Heart right ventricle (tissue), 16 donors: ENCODE data around the gene GON7. TPM values are rescaled to one million over a fixed set of nuclear protein-coding genes. Genes with fewer than 3 reads are reported as not detected.
A peak's percentile ranks its signal among the peaks of the same experiment; 100 is the strongest.

Source experiments
- ATAC-seq, 8 donors: fragments of 200-7000 bp; cut with Tn5 transposase; one replicate each; pipeline ENCODE4 v1.9.1; 2020; ENCODE audit warnings: mild to moderate bottlenecking in 8 of 8, moderate library complexity in 8 of 8, moderate number of reproducible peaks in 1 of 8
- DNase-seq, 2 donors: peaks; one replicate each; pipeline ENCODE4 v3.0.0-alpha.2; 2020
- H3K27ac ChIP-seq, 10 donors: fragments of 200-600 bp; sonication (generic) in 2 of 10; one replicate each; pipeline versions ENCODE4 v1.5.0 to v1.8.0; 2020 to 2022; ENCODE audit warnings: mild to moderate bottlenecking in 3 of 10
- H3K27me3 ChIP-seq, 7 donors: fragments of 200-600 bp; one replicate each; pipeline ENCODE4 v1.8.0; 2021 to 2022; ENCODE audit warnings: mild to moderate bottlenecking in 2 of 7
- H3K36me3 ChIP-seq, 9 donors: fragments of 200-600 bp; sonication (generic) in 1 of 9; one replicate each; pipeline versions ENCODE4 v1.5.0 to v1.8.0; 2020 to 2022; ENCODE audit warnings: mild to moderate bottlenecking in 2 of 9
- H3K4me1 ChIP-seq, 9 donors: fragments of 200-600 bp; sonication (generic) in 1 of 9; one replicate each; pipeline versions ENCODE4 v1.5.0 to v1.8.0; 2020 to 2022; ENCODE audit warnings: mild to moderate bottlenecking in 4 of 9
- H3K4me3 ChIP-seq, 10 donors: fragments of 200-600 bp; sonication (generic) in 2 of 10; one replicate each; pipeline versions ENCODE4 v1.5.0 to v1.8.0; 2020 to 2022; ENCODE audit warnings: mild to moderate bottlenecking in 7 of 10, moderate library complexity in 2 of 10
- H3K9me3 ChIP-seq, 11 donors: fragments of 200-600 bp in 10 of 11; sonication (generic) in 2 of 11; one replicate each; pipeline versions ENCODE4 v1.5.0 to v1.8.0; 2013 to 2022; ENCODE audit warnings: mild to moderate bottlenecking in 2 of 11, control low read depth in 1 of 11, moderate library complexity in 1 of 11
- WGBS, 2 donors: extraction: QIAGEN DNeasy Blood & Tissue Kit; methylation state at CpG; one replicate each; pipeline ENCODE4 v1.1.7; 2013; ENCODE audit warnings: inconsistent platforms in 1 of 2; 5-methylcytosine and 5-hydroxymethylcytosine counted together
- intact Hi-C, 10 donors: fragments of 100-400 bp; cut with DNase I; formaldehyde crosslinking; loops; one replicate each; pipeline versions ENCODE4 v1.11.1 to v1.14.2; 2022
- long read RNA-seq, 3 donors: library from polyadenylated mRNA; unstranded; transcript quantifications; one replicate each; pipeline ENCODE4 v2.0.0, GENCODE V29; 2020 to 2021
- polyA plus RNA-seq, 2 donors: library from polyadenylated mRNA; stranded (reverse); fragments of 200-250 nt; gene quantifications; one replicate each; pipeline ENCODE4 v1.2.3, GENCODE V29; 2013
- total RNA-seq, 10 donors: library from RNA; stranded (reverse); fragmentation: NEBNext Ultra II Directional in 3 of 10; extraction: Animal tissue kit (Norgen Biotek cat#: 25700) in 3 of 10; gene quantifications; one replicate each; pipeline versions ENCODE4 v1.2.1 to v1.2.4, GENCODE V29; 2021 to 2023
- TF ChIP-seq, protein P1 (sequence below), 9 donors: fragments of 200-600 bp; sonication (generic) in 2 of 9; IDR thresholded peaks; one replicate each; pipeline versions ENCODE4 v1.5.0 to v1.8.0; 2021 to 2022; ENCODE audit warnings: antibody characterized with exemption in 9 of 9, mild to moderate bottlenecking in 5 of 9, moderate library complexity in 1 of 9
- donor health status: Arrhythmogenic right ventricular cardiomyopathy.
- donor health status: ischemic (EF 13 %, LVEDD 7.1; RV severe dilation, severe dysfunction).
- donor health status: healthy with polysubstance abuse.
- donor health status: DM: no; HTN: yes; CAD: no.
- donor health status: DM: no; HTN: no; CAD: no.
- donor health status: ischemic (EF 25% LVEDD 6.9; RV normal size, moderate dysfunction).
- donor health status: ischemic (EF 25% LVEDD 5.7; RV mildly dilated, moderate dysfunction).
- donor health status: healthy.
- donor health status: DM: yes; HTN: yes; CAD: no.
- donor health status: Ischemic cardiomyopathy.
- donor health status: ischemic (EF 35%, LVEDD 5.7; RV mildly dilated, moderate dysfunction).
- donor health status: nonischemic (EF 11% LVEDD 7.7; RV severe dilation, severe dysfunction).
- donor health status: DM: yes; HTN: yes; CAD: no.
- donor health status: PGD.
- donor health status: ischemic (EF 29% LVEDD 5.4; RV normal size, mild dysfunction).
- donor health status: nonischemic (EF 23%, LVEDD 6.1; RV moderate dilation, normal function).

The GON7 gene, protein sequence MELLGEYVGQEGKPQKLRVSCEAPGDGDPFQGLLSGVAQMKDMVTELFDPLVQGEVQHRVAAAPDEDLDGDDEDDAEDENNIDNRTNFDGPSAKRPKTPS
- 10 to 100 TPM in 8 of 10 donors, 1 to 10 TPM in 2; 9.9 to 20.1 (median 14.3) TPM for total RNA-seq
- polyA plus RNA-seq, result 10 to 100 TPM; 17.9 to 20.0 TPM
- long read RNA-seq, donor 1, transcript GON7-201 (2 exons, 1,154 nt), result major isoform, 26 of 26 reads
- long read RNA-seq, donor 1, partial matches to known transcripts, result 0 of 26 reads
- long read RNA-seq, donor 1, other reads (novel, unspliced or antisense), result 0 of 26 reads
- long read RNA-seq, donor 2, transcript GON7-201 (2 exons, 1,154 nt), result major isoform, 22 of 23 reads
- long read RNA-seq, donor 2, partial matches to known transcripts, result 0 of 23 reads
- long read RNA-seq, donor 2, other reads (novel, unspliced or antisense), result 1 of 23 reads
- long read RNA-seq, donor 3, transcript GON7-201 (2 exons, 1,154 nt), result major isoform, 23 of 23 reads
- long read RNA-seq, donor 3, partial matches to known transcripts, result 0 of 23 reads
- long read RNA-seq, donor 3, other reads (novel, unspliced or antisense), result 0 of 23 reads

DNA sequence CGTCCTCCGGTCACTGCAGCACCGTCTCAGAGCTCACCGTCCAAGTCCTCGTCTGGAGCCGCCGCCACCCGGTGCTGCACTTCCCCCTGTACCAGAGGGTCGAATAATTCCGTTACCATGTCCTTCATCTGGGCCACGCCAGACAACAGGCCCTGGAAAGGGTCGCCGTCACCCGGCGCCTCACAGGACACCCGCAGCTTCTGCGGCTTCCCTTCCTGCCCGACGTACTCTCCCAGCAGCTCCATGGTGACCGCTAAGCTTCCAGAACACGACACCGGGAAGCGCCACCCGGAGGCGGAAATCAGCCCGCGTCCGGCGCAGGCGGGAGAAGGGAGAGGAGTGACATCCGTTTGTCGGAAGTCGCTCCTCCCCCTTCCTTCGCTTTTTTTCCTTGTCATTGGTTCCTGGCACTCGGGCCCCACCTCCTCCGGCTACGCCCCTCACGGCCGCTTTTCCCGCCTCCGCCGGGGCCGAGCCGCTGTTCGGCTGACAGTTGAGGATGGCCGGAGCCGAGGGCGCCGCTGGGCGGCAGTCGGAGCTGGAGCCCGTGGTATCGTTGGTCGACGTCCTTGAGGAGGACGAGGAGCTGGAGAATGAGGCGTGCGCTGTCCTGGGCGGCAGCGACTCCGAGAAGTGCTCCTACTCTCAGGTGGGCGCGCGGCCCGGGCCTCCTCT lies at the start of gene GON7, which contains the start of gene UBR7:
GON7 (minus strand) TSS at position 273 of the 675 bp plus-strand sequence; CDS start at position 245, 28 bp downstream.
UBR7 (plus strand) TSS at position 464 of the 675 bp plus-strand sequence; CDS start at position 500, 36 bp downstream.
- peaks cover 0 to 34% (median 9%) of the 10 kb centered on the region in 9 donors for H3K36me3 ChIP-seq
- H3K4me3 ChIP-seq, result peak within 1 kb of the TSS; percentile 58 to 98 (median 85)
- H3K9me3 ChIP-seq, result no peaks in the 10 kb centered on the region
- WGBS, 2 donors, result 0 to 1% methylated on average over 61 to 64 of the region's 65 CpGs
- TF ChIP-seq, protein P1, sequence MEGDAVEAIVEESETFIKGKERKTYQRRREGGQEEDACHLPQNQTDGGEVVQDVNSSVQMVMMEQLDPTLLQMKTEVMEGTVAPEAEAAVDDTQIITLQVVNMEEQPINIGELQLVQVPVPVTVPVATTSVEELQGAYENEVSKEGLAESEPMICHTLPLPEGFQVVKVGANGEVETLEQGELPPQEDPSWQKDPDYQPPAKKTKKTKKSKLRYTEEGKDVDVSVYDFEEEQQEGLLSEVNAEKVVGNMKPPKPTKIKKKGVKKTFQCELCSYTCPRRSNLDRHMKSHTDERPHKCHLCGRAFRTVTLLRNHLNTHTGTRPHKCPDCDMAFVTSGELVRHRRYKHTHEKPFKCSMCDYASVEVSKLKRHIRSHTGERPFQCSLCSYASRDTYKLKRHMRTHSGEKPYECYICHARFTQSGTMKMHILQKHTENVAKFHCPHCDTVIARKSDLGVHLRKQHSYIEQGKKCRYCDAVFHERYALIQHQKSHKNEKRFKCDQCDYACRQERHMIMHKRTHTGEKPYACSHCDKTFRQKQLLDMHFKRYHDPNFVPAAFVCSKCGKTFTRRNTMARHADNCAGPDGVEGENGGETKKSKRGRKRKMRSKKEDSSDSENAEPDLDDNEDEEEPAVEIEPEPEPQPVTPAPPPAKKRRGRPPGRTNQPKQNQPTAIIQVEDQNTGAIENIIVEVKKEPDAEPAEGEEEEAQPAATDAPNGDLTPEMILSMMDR (IDR thresholded peaks at IDR 0.05), result peak in 6 of 9 donors; percentile 21 to 54 (median 42)
- no peaks in the 10 kb centered on the region for H3K27me3 ChIP-seq
- DNase-seq (peak; percentile 94 to 97), ATAC-seq (peak; percentile 98 to 99 (median 99))
- peak within 1 kb of the TSS; percentile 38 to 93 (median 89) for H3K27ac ChIP-seq
- intact Hi-C loops, result loop anchor here in 4 of 10 donors (1.0 to 10.0 kb wide), 5 partner anchors 22 to 412 kb away; partner anchors contain the start of genes BTBD7 (in 3 of the 4), MOAP1 (in 3 of the 4) and LYSET (in 2 of the 4)
- peaks cover 0 to 44% (median 27%) of the 10 kb centered on the region in 9 donors for H3K4me1 ChIP-seq

DNA sequence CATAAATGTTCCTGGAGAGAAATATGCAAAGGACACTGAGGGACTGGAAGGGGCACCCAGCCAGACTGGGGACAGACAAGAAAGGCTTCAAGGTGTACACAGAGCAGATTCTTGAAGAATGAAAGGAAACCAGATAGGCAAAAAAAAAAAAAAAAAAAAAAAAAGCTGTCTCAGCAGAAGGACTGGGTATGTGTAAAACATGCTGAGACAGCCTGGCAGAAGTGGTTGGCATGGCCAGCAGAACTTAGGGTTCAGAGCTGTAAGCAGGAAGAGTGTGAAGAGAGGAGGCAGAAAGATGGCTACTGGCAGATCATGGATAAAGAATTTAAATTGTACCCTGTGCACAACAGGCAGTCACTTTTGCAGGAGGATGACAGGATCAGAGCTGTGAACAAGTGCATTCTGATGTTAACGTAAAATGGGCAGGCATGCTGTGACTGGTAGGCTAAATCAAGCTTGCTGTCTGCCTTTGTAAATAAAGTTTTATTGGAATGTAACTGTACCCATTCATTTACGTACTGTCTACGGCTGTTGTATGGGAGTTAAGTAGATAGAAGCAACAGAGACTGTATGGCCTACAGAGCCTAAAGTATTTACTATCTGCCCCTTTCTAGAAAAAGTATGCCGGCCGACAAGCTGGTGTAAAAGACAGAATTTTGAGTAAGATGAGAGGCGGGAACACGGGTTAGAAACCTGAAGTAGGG lies 42.4 kb upstream of the GON7 start:
- intact Hi-C loops, result loop anchor here in 1 of 10 donors (10.0 kb wide), 1 partner anchor 366 kb away; no protein-coding TSS in a partner anchor

DNA sequence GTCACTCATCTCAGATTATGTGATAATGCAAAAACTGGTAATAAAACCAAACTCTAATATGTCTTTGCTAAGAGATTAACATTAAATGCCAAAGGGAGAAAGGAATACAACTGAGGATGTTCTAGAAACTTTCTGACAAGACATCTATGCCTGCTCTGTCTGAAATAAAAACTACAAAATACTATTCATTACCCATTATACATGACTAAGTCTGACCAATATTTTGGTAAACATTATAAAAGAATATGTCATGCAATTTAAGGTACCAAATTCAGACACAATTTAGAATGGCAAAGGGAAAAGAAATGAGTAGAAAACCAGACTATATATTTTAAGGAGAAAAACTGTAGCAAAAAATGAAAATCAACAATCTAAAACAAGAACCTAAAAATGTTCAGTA lies 39.7 kb upstream of the GON7 start:
- DNase-seq, result no peak

More for the DNA sequence above, 42.4 kb upstream of the GON7 start:
- 88 to 95% methylated on average over 7 of the region's 7 CpGs for WGBS, 2 donors
- peaks cover 0 to 100% (median 23%) of the 10 kb centered on the region in 9 donors for H3K36me3 ChIP-seq
- DNase-seq (no peak), ATAC-seq (no peak)
- TF ChIP-seq, protein P1 (IDR thresholded peaks at IDR 0.05), result no peak
- peaks cover 0 to 6% (median 0%) of the 10 kb centered on the region in 11 donors for H3K9me3 ChIP-seq
- no peaks in the 10 kb centered on the region for H3K27me3 ChIP-seq
- H3K27ac ChIP-seq, result no peak overlapping the region
- H3K4me1 ChIP-seq, result peaks cover 0 to 3% (median 0%) of the 10 kb centered on the region in 9 donors
- H3K4me3 ChIP-seq, result no peak overlapping the region

More for the DNA sequence above, 39.7 kb upstream of the GON7 start:
- Histone ChIP-seq H3K4me1 (no peaks in the 10 kb centered on the region), H3K27ac (no peak overlapping the region), H3K36me3 (peaks cover 0 to 100% (median 38%) of the 10 kb centered on the region in 9 donors), H3K4me3 (no peak overlapping the region), H3K27me3 (no peaks in the 10 kb centered on the region), H3K9me3 (no peaks in the 10 kb centered on the region)
- intact Hi-C loops, result loop anchor here in 1 of 10 donors (10.0 kb wide), 1 partner anchor 368 kb away; no protein-coding TSS in a partner anchor
- ATAC-seq, result no peak
- TF ChIP-seq, protein P1 (IDR thresholded peaks at IDR 0.05), result no peak
